Skeletal muscle tissue (tissue), 4 donors: ENCODE results near the gene KIAA1755. TPM values are rescaled to one million over a fixed set of nuclear protein-coding genes. Genes with fewer than 3 reads are reported as not detected.

Source experiments
- H3K27ac ChIP-seq: one replicate; pipeline ENCODE4 v1.7.0; 2013; ENCODE audit warnings: mild to moderate bottlenecking, low read depth, low read length, inconsistent platforms
- H3K27me3 ChIP-seq, 3 donors: one replicate each; pipeline ENCODE4 v1.7.0; 2013; ENCODE audit warnings: low read length in 3 of 3; ENCODE audit not compliant: control insufficient read depth in 3 of 3, insufficient read depth in 3 of 3
- H3K36me3 ChIP-seq, 3 donors: one replicate each; pipeline ENCODE4 v1.7.0; 2013; ENCODE audit warnings: low read length in 3 of 3; ENCODE audit not compliant: control insufficient read depth in 3 of 3, insufficient read depth in 3 of 3
- H3K4me1 ChIP-seq, 3 donors: one replicate each; pipeline ENCODE4 v1.7.0; 2013; ENCODE audit warnings: low read length in 3 of 3, mild to moderate bottlenecking in 3 of 3; ENCODE audit not compliant: control insufficient read depth in 3 of 3, insufficient read depth in 3 of 3
- H3K4me3 ChIP-seq, 3 donors: one replicate each; pipeline ENCODE4 v1.7.0; 2013; ENCODE audit warnings: low read length in 3 of 3
- H3K9ac ChIP-seq, 3 donors: one replicate each; pipeline ENCODE4 v1.7.0; 2013; ENCODE audit warnings: low read length in 3 of 3, mild to moderate bottlenecking in 3 of 3, moderate library complexity in 2 of 3, low read depth in 1 of 3
- H3K9me3 ChIP-seq, 3 donors: one replicate each; pipeline ENCODE4 v1.7.0; 2013; ENCODE audit warnings: low read length in 3 of 3; ENCODE audit not compliant: control insufficient read depth in 3 of 3
- total RNA-seq: library from RNA; depleted of rRNA; stranded (reverse); fragments of >200 nt; gene quantifications from one replicate; pipeline ENCODE4 v1.2.3, GENCODE V29; 2014
- donor health status: Osteomylitis.

The KIAA1755 gene
- total RNA-seq, 1 donor from 2014 or later, result 3.7 TPM

DNA sequence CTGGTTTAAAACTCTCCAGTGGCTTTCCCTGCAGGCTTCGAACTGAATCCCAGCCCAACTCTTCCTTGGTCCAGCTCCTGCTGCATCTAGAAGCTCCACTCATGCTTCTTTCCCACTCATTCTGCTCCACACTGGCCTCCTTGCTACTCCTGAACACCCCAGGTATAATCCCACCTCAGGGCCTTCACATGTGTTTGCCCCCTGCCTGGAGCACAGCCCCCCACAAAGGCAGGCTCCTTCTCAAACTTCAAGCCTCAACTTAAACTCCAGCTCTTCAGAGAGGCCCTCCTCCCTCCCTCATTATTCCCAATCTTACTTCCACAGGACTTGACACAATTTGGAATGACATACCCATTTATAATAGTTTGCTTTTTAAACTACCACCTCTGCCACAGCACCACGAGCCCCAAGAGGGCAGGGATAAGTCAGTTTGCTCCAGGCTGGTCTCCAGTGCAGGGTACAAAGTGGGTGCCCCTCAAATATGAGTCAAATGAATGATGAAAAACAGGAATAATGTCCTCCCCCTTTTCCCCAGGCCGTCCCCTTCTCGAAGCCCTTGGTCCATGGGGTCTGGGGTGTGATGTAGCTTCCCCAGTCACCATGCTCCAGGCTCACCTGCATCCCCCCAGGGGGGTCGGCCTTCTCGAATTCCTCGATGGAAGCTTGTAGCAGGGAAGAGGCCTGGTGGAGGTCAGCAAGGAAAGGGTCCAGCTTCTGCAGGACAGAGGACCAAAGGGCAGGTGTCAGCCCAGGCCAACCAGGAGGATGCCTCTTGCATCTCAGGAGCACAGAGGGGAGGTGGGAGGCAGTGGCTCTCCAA is 37.4 kb downstream of the KIAA1755 start:
- no peaks in the 10 kb centered on the region for H3K27me3 ChIP-seq

DNA sequence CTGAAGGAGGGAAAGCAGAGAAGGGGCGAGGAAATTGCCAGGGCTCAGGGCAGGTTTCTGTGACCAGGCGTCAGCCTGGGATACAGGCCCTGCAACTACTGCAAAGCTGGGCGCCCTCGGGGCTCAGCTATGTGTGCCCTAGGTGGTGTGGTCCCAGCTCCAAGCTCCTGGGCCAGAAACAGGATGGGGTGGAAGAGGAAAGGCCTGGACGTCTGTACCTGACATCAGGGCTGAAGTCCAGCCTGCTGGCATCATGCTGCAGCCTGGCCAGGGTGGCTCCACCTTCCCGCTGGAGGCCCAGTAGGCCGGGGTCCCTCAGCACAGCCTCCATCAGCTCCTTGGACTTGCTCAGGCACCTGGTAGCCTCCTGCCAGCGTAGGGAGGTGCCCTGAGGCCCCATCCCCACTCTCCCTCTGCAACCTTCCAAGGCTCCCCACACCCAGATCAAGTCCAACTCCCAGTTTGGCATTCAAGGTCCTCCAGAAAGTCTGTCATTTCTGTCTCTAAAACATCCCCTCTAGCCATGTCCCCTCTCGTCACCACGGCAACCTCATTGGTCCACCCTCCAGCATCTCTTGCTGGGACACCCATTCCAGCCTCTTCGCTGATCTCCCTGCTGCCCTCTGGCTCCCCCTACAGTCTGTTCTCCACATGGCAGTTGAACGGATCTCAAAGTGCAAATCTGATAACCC is 38.2 kb downstream of the KIAA1755 start:
- no peak overlapping the region for H3K4me3 ChIP-seq
- H3K27me3 ChIP-seq, result no peaks in the 10 kb centered on the region
- H3K4me1 ChIP-seq, result peaks cover 0 to 3% (median 0%) of the 10 kb centered on the region in 3 donors
- H3K27ac ChIP-seq, result no peak overlapping the region
- H3K9me3 ChIP-seq, result no peaks in the 10 kb centered on the region
- H3K36me3 ChIP-seq, result no peaks in the 10 kb centered on the region
- no peak overlapping the region for H3K9ac ChIP-seq

More for the DNA sequence above, 37.4 kb downstream of the KIAA1755 start:
- no peaks in the 10 kb centered on the region for H3K9me3 ChIP-seq
- H3K36me3 ChIP-seq, result no peaks in the 10 kb centered on the region
- no peak overlapping the region for H3K27ac ChIP-seq
- H3K4me1 ChIP-seq, result peaks cover 0 to 3% (median 0%) of the 10 kb centered on the region in 3 donors
- no peak overlapping the region for H3K9ac ChIP-seq
- no peak overlapping the region for H3K4me3 ChIP-seq

DNA sequence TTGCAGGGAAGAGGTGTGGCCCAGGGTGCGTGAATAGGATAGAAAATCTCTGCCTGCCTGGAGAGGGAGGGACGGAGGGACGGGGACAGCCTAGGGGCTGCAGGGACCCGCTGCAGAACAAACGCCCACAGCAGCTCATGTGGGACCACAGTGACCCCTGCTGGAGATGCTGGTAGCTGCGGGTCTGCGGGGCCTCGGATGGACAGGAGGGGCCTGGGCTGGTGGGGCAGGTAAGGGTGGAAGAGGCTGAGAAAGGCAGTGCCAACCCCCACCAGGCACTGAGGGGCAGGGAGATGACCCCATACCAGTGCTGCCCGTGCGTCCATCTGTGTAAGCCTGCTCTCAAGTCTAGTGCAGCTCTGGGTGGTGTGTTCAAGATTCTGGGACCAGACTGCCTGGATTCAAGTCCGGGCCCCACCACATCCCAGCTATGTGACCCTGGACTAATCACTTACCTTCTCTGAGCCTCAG is 39.4 kb downstream of the KIAA1755 start:
- Histone ChIP-seq H3K9me3 (no peaks in the 10 kb centered on the region), H3K36me3 (no peaks in the 10 kb centered on the region), H3K4me3 (no peak overlapping the region), H3K27ac (no peak overlapping the region), H3K9ac (peak overlapping the region in 1 of 3 donors; percentile 16), H3K4me1 (peaks cover 0 to 3% (median 0%) of the 10 kb centered on the region in 3 donors), H3K27me3 (no peaks in the 10 kb centered on the region)

DNA sequence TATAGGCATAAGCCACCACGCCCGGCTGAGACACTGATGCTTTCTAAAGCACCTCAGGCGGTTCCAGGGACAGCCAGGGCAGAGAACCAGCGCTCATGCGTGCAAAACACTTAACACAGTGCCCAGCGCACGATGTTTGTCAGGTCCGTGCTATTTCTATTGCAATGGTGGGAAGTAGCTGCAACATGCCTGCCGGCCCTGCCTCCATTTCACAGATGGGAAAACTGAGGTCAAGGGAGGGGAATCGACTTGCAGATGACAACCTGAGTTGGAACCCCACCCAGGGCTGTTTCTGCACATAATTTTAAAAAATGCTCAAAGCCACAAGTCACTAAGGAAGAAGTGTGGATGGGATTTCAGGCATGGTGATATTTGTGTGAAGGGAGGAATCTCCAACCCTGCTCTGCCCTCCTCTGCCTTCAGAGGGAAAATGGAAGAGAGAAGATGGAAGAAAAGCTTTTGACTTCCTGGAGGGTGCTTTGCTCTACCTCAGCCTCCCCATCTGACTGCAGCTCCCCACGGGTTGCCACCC is 39.9 kb downstream of the KIAA1755 start:
- H3K9me3 ChIP-seq, result no peaks in the 10 kb centered on the region
- H3K4me1 ChIP-seq, result peaks cover 0 to 3% (median 0%) of the 10 kb centered on the region in 3 donors
- H3K4me3 ChIP-seq, result no peak overlapping the region
- peak overlapping the region in 1 of 3 donors; percentile 16 for H3K9ac ChIP-seq
- H3K27ac ChIP-seq, result no peak overlapping the region
- H3K27me3 ChIP-seq, result no peaks in the 10 kb centered on the region
- H3K36me3 ChIP-seq, result no peaks in the 10 kb centered on the region

DNA sequence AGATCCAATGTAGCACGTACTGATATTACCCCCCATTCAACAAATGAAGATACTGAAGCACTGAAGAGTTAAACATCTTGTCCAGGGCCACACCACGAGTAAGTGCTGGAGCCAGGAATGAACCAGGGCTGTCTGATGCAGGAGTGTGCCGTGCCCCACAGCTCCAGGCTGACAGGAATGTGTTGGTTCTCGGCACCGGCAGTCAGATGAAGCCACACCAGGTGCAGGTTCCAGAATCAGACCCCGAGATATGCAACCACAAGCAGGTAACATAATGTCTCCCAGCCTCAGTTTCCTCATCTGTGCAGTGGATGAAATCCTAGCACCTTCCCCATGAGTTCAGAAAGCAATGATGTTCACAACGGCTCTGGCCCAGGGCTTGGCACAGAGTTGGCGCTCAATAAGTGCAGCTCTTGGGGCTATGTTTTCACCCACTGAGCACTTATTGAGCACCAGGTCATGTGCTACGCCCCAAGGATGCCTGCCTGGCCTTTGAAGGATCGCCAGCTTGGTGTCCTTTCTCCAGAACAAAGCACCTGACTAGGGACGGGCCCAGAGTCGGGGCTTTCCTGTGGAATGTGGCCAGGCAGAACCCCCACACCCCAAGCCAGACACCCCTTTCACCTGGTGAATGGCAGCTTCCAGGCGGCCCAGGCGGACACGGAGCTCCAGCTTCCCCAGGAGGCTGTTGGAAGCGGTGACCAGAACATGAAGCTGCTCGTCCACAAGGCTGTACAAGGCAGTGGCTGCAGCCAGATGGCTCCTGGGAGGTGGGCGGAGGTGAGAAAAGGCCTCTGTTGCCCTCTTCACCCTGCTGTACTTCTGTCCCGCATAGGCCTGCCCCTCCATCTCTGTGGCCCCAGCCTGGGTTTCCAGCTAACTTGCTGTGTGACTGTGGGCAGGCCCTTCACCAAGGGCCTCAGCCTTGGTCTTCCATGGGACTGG is 41.3 kb downstream of the KIAA1755 start:
- H3K27me3 ChIP-seq, result no peaks in the 10 kb centered on the region
- H3K27ac ChIP-seq, result no peak overlapping the region
- H3K36me3 ChIP-seq, result no peaks in the 10 kb centered on the region
- no peak overlapping the region for H3K4me3 ChIP-seq
- no peaks in the 10 kb centered on the region for H3K9me3 ChIP-seq
- H3K4me1 ChIP-seq, result peaks cover 0 to 3% (median 0%) of the 10 kb centered on the region in 3 donors
- H3K9ac ChIP-seq, result no peak overlapping the region

DNA sequence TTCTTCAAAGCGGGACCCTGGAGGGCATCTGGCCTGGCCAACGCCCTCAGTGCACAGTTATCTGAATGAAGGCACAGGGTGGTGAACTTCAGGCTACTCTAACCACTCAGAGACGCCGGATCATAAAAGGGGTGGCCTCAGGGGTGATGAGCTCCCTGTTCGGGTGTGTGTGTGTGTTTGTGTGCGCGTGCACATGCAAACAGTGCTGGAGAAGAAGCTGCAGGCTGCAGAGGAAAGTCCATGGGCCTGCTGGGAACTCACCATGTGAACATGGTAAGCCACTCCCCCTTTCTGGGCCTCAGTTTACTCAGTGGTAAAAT is 42.0 kb downstream of the KIAA1755 start:
- Histone ChIP-seq H3K9me3 (no peaks in the 10 kb centered on the region), H3K9ac (no peak overlapping the region), H3K27me3 (no peaks in the 10 kb centered on the region), H3K4me1 (peaks cover 0 to 3% (median 0%) of the 10 kb centered on the region in 3 donors), H3K4me3 (no peak overlapping the region), H3K36me3 (no peaks in the 10 kb centered on the region), H3K27ac (no peak overlapping the region)

DNA sequence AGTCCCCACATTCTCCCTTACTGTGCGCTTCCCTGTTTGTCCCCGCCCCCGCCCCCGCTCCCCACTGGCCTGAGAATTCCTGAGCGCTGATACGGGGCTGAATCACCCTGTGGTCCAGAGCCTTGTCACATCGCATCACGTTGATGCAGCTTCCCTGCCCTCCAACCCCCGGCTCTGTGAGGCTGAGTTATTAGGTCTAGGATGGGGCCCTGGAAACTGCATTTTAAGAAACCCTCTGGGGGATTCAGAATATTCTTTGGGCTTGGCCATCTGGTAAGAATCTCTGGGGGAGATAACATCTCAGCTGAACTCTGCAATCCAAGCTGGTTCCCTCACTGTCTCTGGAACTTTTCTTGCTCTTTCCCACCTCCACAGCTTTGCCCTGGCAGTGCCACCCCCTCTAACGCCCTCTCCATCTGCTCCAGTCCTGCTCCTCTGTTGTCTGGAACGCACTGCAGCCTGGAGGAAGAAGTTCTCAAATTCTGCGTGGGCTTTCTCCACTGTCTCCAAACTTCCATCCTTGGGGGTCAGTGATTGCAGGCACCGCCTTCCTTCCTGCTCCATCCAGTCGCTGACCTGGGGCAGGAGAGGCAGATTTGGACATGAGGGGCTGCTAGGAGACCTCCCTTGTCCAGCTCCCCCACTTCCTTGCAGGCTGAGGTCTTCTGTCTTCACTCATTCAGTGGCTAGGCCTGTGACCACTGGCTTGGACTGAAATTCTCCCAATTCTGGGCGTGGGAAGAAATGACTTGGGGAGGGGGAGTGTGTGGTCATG is 42.6 kb downstream of the KIAA1755 start:
- Histone ChIP-seq H3K4me3 (no peak overlapping the region), H3K9ac (no peak overlapping the region), H3K4me1 (peaks cover 0 to 3% (median 0%) of the 10 kb centered on the region in 3 donors), H3K36me3 (no peaks in the 10 kb centered on the region), H3K9me3 (no peaks in the 10 kb centered on the region), H3K27ac (no peak overlapping the region), H3K27me3 (no peaks in the 10 kb centered on the region)

DNA sequence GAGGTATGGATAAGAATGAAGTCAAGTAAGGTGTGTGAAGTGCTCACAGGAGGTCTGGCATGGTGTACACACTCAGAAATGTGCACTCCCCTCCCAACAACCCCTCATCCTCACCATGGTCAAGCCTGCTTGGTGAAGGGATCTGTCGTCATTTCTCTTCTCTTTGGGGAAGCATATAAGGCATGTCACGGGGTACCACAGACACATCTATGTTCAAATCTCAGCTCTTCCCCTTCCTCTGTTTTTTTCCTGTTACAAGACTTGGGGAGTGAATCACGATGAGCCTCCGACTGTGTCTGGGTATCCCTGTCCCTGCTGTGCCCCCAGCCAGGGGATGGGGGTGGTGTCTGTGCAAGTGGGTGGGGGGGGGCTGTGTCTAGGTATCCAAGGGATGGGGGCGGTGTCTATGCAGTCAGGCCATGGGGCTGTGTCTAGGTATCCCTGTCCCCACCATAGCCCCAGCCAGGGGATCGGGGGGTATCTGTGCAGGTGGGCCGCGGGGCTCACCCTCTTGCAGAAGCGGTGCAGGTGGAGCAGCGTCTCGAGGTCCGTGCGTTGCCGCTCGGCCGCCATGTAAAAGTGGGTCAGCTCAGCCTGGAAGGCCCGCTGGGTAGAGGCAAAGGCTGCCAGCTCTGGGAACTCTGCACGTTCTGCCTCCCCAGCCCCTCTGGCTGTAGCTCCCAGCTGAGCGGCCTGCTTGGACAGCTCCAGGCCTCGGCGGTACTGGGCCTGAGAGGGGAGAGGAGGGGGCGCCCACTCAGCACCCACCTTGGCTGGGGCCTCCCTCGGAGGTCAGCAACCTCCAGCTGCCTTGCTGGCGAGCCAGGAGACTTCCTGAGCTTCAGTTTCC is 43.6 kb downstream of the KIAA1755 start:
- Histone ChIP-seq H3K36me3 (no peaks in the 10 kb centered on the region), H3K9me3 (no peaks in the 10 kb centered on the region), H3K4me1 (peaks cover 0 to 3% (median 3%) of the 10 kb centered on the region in 3 donors), H3K9ac (no peak overlapping the region), H3K27ac (no peak overlapping the region), H3K4me3 (no peak overlapping the region), H3K27me3 (no peaks in the 10 kb centered on the region)
